ENCODE measurements around the gene SHISA9.

The SHISA9 gene

GRCh38 chr16:12869698-12870427, 31.5 kb upstream of the SHISA9 start (continued):
- TF ChIP-seq CREB5 (CRISPR knock-in tag; IDR thresholded peaks at IDR 0.05; ENCODE audit: low read depth) = no peak
- TF ChIP-seq ISL1 (CRISPR knock-in tag; IDR thresholded peaks at IDR 0.05) = no peak
- no peak for TF ChIP-seq OSR1 (CRISPR knock-in tag; IDR thresholded peaks at IDR 0.05)

- no peak for ATAC-seq
- TF ChIP-seq SNAI2 (CRISPR knock-in tag; IDR thresholded peaks at IDR 0.05) (no peak), ZFP3 (CRISPR knock-in tag; IDR thresholded peaks at IDR 0.05) (no peak), CSDC2 (CRISPR knock-in tag; IDR thresholded peaks at IDR 0.05) (no peak), PATZ1 (CRISPR knock-in tag; IDR thresholded peaks at IDR 0.05; ENCODE audit: borderline replicate concordance) (no peak), TSHZ2 (CRISPR knock-in tag; IDR thresholded peaks at IDR 0.05) (no peak), OSR1 (CRISPR knock-in tag; IDR thresholded peaks at IDR 0.05) (no peak), ARNTL (CRISPR knock-in tag; IDR thresholded peaks at IDR 0.05; ENCODE audit: borderline replicate concordance, low read depth) (no peak), ZNF565 (CRISPR knock-in tag; conservative IDR thresholded peaks at IDR 0.05; ENCODE audit: low read depth) (no peak), TOX (CRISPR knock-in tag; IDR thresholded peaks at IDR 0.05; ENCODE audit: borderline replicate concordance) (no peak), ZNF70 (CRISPR knock-in tag; IDR thresholded peaks at IDR 0.05) (no peak), CSRNP3 (CRISPR knock-in tag; IDR thresholded peaks at IDR 0.05) (no peak), ZFP30 (CRISPR knock-in tag; IDR thresholded peaks at IDR 0.05) (no peak), TCF4 (CRISPR knock-in tag; IDR thresholded peaks at IDR 0.05; ENCODE audit: borderline replicate concordance) (no peak), ZNF8 (CRISPR knock-in tag; IDR thresholded peaks at IDR 0.05) (no peak), RARB (CRISPR knock-in tag; IDR thresholded peaks at IDR 0.05) (no peak), BACH2 (CRISPR knock-in tag; IDR thresholded peaks at IDR 0.05; ENCODE audit: borderline replicate concordance) (no peak), PPARA (CRISPR knock-in tag; IDR thresholded peaks at IDR 0.05; ENCODE audit: borderline replicate concordance) (no peak)
These were observed 29.6 kb upstream of the SHISA9 start for GRCh38 chr16:12871784-12872183.

GRCh38 chr16:12874186-12874585, 27.2 kb upstream of the SHISA9 start:
- no peak for ATAC-seq
- TF ChIP-seq ZFP30 (CRISPR knock-in tag; IDR thresholded peaks at IDR 0.05) (no peak), ESRRG (CRISPR knock-in tag; IDR thresholded peaks at IDR 0.05) (no peak), GLIS3 (CRISPR knock-in tag; IDR thresholded peaks at IDR 0.05) (no peak), OSR1 (CRISPR knock-in tag; IDR thresholded peaks at IDR 0.05) (no peak), CSDC2 (CRISPR knock-in tag; IDR thresholded peaks at IDR 0.05) (no peak), ZNF565 (CRISPR knock-in tag; conservative IDR thresholded peaks at IDR 0.05; ENCODE audit: low read depth) (no peak), ZC3H10 (CRISPR knock-in tag; IDR thresholded peaks at IDR 0.05) (no peak), PATZ1 (CRISPR knock-in tag; IDR thresholded peaks at IDR 0.05; ENCODE audit: borderline replicate concordance) (no peak)
